ENCODE measurements around the gene KDM5A.
"Not testable (repeated sequence)": the region's sequence is repeated elsewhere in the genome, so short reads cannot be mapped to it uniquely, and the experiment has no call there.

- not testable (repeated sequence) for TF ChIP-seq CBX8 (IDR thresholded peaks at IDR 0.05); POLR2A (IDR thresholded peaks at IDR 0.05; ENCODE audit: low read length); CTCF (IDR thresholded peaks at IDR 0.05); EP300 (IDR thresholded peaks at IDR 0.05); HOXB13 (CRISPR knock-in tag; IDR thresholded peaks at IDR 0.05; ENCODE audit: low read depth); TP53 (CRISPR knock-in tag; IDR thresholded peaks at IDR 0.05); RCOR1 (IDR thresholded peaks at IDR 0.05; ENCODE audit: low read depth, low read length); ELK1 (IDR thresholded peaks at IDR 0.05; ENCODE audit: low read depth, low read length); ZFP36 (IDR thresholded peaks at IDR 0.05; ENCODE audit: borderline replicate concordance, partially characterized antibody); GATA3 (IDR thresholded peaks at IDR 0.05; ENCODE audit: borderline replicate concordance); POLR2AphosphoS2 (conservative IDR thresholded peaks at IDR 0.05; ENCODE audit: low read length)
- TF ChIP-seq, protein P1, sequence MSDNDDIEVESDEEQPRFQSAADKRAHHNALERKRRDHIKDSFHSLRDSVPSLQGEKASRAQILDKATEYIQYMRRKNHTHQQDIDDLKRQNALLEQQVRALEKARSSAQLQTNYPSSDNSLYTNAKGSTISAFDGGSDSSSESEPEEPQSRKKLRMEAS (IDR thresholded peaks at IDR 0.05): not testable (repeated sequence)
- TF ChIP-seq, protein P2, sequence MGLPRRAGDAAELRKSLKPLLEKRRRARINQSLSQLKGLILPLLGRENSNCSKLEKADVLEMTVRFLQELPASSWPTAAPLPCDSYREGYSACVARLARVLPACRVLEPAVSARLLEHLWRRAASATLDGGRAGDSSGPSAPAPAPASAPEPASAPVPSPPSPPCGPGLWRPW (IDR thresholded peaks at IDR 0.05): not testable (repeated sequence)
Observed at GRCh38 chr12:298059-298458, 91.1 kb downstream of the KDM5A start.
